Panc1 (cell line): ENCODE results near the gene CISTR. TPM values are rescaled to one million over a fixed set of nuclear protein-coding genes. Genes with fewer than 3 reads are reported as not detected.

Source experiments
- ATAC-seq: fragments of 200-7000 bp; cut with Tn5 transposase; 2 replicates; pipeline ENCODE4 v1.9.1; 2020; ENCODE audit warnings: mild to moderate bottlenecking, moderate library complexity
- BruUV-seq: library from RNA; stranded (reverse); fragments of 400-500 nt; replicated peaks from 2 replicates; lab custom pipeline; 2021; lab: Mats Ljungman, UMichigan
- CTCF ChIA-PET: fragments of 300-600 bp; sonication (Branson Sonifier 250); formaldehyde crosslinking; loops from one replicate; lab custom pipeline; 2022; ENCODE audit warnings: antibody characterized with exemption; lab: Charles Lee
- POLR2A ChIA-PET: fragments of 300-600 bp; sonication (Branson Sonifier 250); formaldehyde crosslinking; loops from one replicate; lab custom pipeline; 2022; ENCODE audit warnings: antibody characterized with exemption; lab: Charles Lee
- DNase-seq: peaks from one replicate; pipeline ENCODE4 v3.0.0-alpha.2; 2010; ENCODE audit warnings: low read depth, low spot score
- H3K27ac ChIP-seq: 2 replicates; pipeline ENCODE4 v1.5.1; 2011; ENCODE audit warnings: mild to moderate bottlenecking, low read length, inconsistent platforms
- H3K27me3 ChIP-seq: fragments of 200-500 bp; sonication (Bioruptor generic); 2 replicates; pipeline ENCODE4 v1.6.0; 2014; ENCODE audit warnings: low read length, inconsistent platforms; ENCODE audit not compliant: control insufficient read depth, insufficient read depth
- H3K36me3 ChIP-seq: fragments of 200-500 bp; sonication (Bioruptor generic); 2 replicates; pipeline ENCODE4 v1.5.1; 2014; ENCODE audit warnings: inconsistent platforms, mild to moderate bottlenecking, low read length, moderate library complexity; ENCODE audit not compliant: control insufficient read depth, insufficient read depth
- H3K4me1 ChIP-seq: 2 replicates; pipeline ENCODE4 v1.5.1; 2011; ENCODE audit warnings: inconsistent platforms, mild to moderate bottlenecking, low read length, moderate library complexity; ENCODE audit not compliant: control insufficient read depth, insufficient read depth
- H3K4me3 ChIP-seq, 2 experiments: 2 replicates each; pipeline ENCODE4 v1.5.1; 2011 to 2012; ENCODE audit warnings: low read depth in 2 of 2, low read length in 2 of 2, mild to moderate bottlenecking in 2 of 2, inconsistent platforms in 1 of 2, moderate library complexity in 1 of 2
- H3K9me3 ChIP-seq: fragments of 200-500 bp; sonication (Bioruptor generic); 2 replicates; pipeline ENCODE4 v1.5.1; 2014; ENCODE audit warnings: low read depth, mild to moderate bottlenecking, inconsistent platforms, low read length, moderate library complexity; ENCODE audit not compliant: control insufficient read depth, insufficient read depth
- CTCF ChIP-seq: fragments of 450-650 bp; IDR thresholded peaks from 2 replicates; pipeline ENCODE4 v1.5.1; 2017; ENCODE audit warnings: mild to moderate bottlenecking
- POLR2AphosphoS5 ChIP-seq: IDR thresholded peaks from 2 replicates; pipeline ENCODE4 v1.6.1; 2012; ENCODE audit warnings: mild to moderate bottlenecking, low read depth, low read length, moderate library complexity
- SIN3A ChIP-seq: IDR thresholded peaks from 2 replicates; pipeline ENCODE4 v1.6.1; 2012; ENCODE audit warnings: low read depth, mild to moderate bottlenecking, low read length, moderate library complexity, borderline replicate concordance; ENCODE audit not compliant: insufficient read depth
- TCF7L2 ChIP-seq: IDR thresholded peaks from 2 replicates; pipeline ENCODE4 v1.6.1; 2011; ENCODE audit warnings: mild to moderate bottlenecking, low read depth, low read length, inconsistent platforms
- in situ Hi-C: cut with HindIII; loops from 2 replicates; pipeline ENCODE4 v1.10.0; 2016; ENCODE audit warnings: low sequenced_read_pairs, low pct_unique_long_range_greater_than_20kb
- intact Hi-C: fragments of 100-400 bp; cut with micrococcal nuclease; formaldehyde crosslinking; loops from one replicate; pipeline ENCODE4 v1.10.0; 2022; ENCODE audit not compliant: unreplicated experiment
- total RNA-seq: library from RNA; stranded (reverse); gene quantifications from one replicate; pipeline ENCODE4 v1.2.1, GENCODE V29; 2021; ENCODE audit not compliant: unreplicated experiment
- TF ChIP-seq, protein P1 (sequence below), 2 experiments: IDR thresholded peaks; 2 replicates each; pipeline ENCODE4 v1.6.1; 2011 to 2012; ENCODE audit warnings: low read depth in 2 of 2, control low read depth in 1 of 2, low read length in 1 of 2, mild to moderate bottlenecking in 1 of 2, moderate library complexity in 1 of 2; ENCODE audit not compliant: insufficient read depth in 1 of 2

CISTR gene
- total RNA-seq, 1 experiment from 2014 or later = not detected

DNA sequence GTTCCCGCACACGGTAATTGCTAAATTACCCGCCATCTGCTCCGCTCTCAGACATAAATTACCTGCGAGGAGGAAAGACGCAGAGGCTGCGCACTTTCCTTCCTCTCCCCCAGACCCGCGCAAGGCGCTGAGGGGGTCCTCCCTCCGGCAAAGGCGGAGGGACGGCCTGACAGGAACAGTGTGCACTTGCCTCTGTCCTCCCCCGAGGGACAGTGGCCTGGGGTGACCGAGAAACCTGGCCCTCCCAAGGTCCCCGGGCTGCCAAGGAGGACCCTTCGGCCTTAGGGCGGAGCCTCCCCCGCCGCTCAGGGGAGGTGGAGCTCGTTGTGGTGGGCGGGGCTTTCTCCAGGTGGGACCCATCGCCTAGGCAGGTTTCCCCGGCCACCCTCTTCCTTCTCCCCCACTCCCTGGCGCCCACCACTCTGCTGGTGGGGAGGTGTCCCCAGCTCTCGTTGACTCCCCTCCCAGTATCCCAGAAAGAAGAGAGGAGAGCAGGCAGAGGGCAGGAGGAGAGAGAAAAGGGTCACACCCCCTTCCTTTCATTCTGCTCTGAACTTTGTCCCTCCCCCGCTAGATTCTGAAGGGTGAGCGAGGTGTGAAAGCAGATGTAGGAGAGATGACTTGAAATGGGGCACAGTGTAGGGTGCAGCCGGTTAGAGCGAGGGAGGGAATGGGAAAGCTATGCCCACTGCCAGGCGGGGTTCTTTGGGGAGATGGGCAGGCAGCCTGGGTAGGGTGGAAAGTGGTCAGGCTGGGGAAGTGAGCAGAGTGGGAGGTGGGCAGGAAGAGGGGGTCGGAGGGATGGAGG is 13.2 kb downstream of the CISTR start:
- intact Hi-C loops (no loop called here), in situ Hi-C loops (no loop called here)
- no peaks in the 10 kb centered on the region for H3K36me3 ChIP-seq
- H3K9me3 ChIP-seq = no peaks in the 10 kb centered on the region
- DNase-seq = no peak
- H3K4me1 ChIP-seq = peaks cover 2% of the 10 kb centered on the region; the same call in 1 of the 2 replicates
- no peak overlapping the region for H3K4me3 ChIP-seq
- ATAC-seq = peak; percentile 48; the same call in 1 of the 2 replicates
- TF ChIP-seq, protein P1, sequence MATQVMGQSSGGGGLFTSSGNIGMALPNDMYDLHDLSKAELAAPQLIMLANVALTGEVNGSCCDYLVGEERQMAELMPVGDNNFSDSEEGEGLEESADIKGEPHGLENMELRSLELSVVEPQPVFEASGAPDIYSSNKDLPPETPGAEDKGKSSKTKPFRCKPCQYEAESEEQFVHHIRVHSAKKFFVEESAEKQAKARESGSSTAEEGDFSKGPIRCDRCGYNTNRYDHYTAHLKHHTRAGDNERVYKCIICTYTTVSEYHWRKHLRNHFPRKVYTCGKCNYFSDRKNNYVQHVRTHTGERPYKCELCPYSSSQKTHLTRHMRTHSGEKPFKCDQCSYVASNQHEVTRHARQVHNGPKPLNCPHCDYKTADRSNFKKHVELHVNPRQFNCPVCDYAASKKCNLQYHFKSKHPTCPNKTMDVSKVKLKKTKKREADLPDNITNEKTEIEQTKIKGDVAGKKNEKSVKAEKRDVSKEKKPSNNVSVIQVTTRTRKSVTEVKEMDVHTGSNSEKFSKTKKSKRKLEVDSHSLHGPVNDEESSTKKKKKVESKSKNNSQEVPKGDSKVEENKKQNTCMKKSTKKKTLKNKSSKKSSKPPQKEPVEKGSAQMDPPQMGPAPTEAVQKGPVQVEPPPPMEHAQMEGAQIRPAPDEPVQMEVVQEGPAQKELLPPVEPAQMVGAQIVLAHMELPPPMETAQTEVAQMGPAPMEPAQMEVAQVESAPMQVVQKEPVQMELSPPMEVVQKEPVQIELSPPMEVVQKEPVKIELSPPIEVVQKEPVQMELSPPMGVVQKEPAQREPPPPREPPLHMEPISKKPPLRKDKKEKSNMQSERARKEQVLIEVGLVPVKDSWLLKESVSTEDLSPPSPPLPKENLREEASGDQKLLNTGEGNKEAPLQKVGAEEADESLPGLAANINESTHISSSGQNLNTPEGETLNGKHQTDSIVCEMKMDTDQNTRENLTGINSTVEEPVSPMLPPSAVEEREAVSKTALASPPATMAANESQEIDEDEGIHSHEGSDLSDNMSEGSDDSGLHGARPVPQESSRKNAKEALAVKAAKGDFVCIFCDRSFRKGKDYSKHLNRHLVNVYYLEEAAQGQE (IDR thresholded peaks at IDR 0.05; ENCODE audit: insufficient read depth in 1 of 2, low read depth in 2 of 2, low read length in 1 of 2) = no peak
- no peak for TF ChIP-seq CTCF
- TF ChIP-seq TCF7L2 = no peak
- no peak for TF ChIP-seq POLR2AphosphoS5
- TF ChIP-seq SIN3A = no peak
- ChIA-PET POLR2A (no interaction called here), CTCF (no interaction called here)
- no peak overlapping the region for H3K27ac ChIP-seq
- H3K27me3 ChIP-seq = no peaks in the 10 kb centered on the region
- BruUV-seq = no TSS peak

DNA sequence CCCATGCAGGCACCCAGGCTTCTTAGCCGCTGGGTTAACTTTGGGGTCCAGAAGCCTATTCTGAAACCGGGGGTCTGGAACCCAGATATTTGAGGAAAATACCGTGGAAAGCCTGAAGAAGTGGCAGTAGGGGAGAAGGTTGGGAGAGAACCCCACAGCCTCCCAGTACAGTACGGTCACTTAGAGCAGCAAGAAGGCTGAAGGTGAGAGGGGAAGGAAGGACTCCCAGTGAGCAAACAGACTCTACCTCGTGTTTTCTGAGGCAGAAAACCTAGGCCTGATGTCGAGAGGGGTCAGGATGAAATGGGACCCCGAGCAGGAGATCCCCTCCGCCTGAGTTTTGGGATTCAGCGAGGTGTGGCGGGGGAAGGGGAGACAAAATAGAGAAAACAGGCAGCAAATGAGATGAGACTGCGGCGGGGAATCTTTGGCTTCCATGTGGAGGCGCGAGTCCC is 13.8 kb downstream of the CISTR start:
- Histone ChIP-seq H3K4me3 (no peak overlapping the region), H3K27me3 (no peaks in the 10 kb centered on the region), H3K27ac (no peak overlapping the region), H3K9me3 (no peaks in the 10 kb centered on the region), H3K36me3 (no peaks in the 10 kb centered on the region), H3K4me1 (peaks cover 2% of the 10 kb centered on the region; the same call in 1 of the 2 replicates)
- no TSS peak for BruUV-seq
- ChIA-PET CTCF (interaction anchor here (0.8 kb wide), 1 partner anchor 19 kb away, joined by 4 read pairs; no protein-coding TSS in a partner anchor), POLR2A (no interaction called here)
- in situ Hi-C loops = no loop called here
- intact Hi-C loops = no loop called here
- ATAC-seq = no peak
- no peak for DNase-seq
- TF ChIP-seq TCF7L2 (no peak), CTCF (no peak), SIN3A (no peak), POLR2AphosphoS5 (no peak)
- TF ChIP-seq, protein P1 (IDR thresholded peaks at IDR 0.05; ENCODE audit: insufficient read depth in 1 of 2, low read depth in 2 of 2, low read length in 1 of 2) = no peak
